Measurements from ENCODE around the gene SIK3. TPM values are rescaled to one million over a fixed set of nuclear protein-coding genes. Genes with fewer than 3 reads are reported as not detected.

The SIK3 gene
- total and polyA plus RNA-seq, 2 experiments from 2014 or later: 6.1 to 33.9 TPM

- no peak for TF ChIP-seq ZNF462 (CRISPR knock-in tag; IDR thresholded peaks at IDR 0.05)
- TF ChIP-seq CTCF (conservative IDR thresholded peaks at IDR 0.05; ENCODE audit: low read depth in 2 of 2): no peak
- TF ChIP-seq JUNB (IDR thresholded peaks at IDR 0.05; ENCODE audit: unreplicated experiment): no peak
- TF ChIP-seq ZNF114 (CRISPR knock-in tag; IDR thresholded peaks at IDR 0.05): no peak
- no peak for TF ChIP-seq ZNF331 (CRISPR knock-in tag; IDR thresholded peaks at IDR 0.05; ENCODE audit: low read depth)
- no peak for TF ChIP-seq ETS1 (IDR thresholded peaks at IDR 0.05)
- no peak for TF ChIP-seq POLR2AphosphoS5 (IDR thresholded peaks at IDR 0.05; ENCODE audit: low read depth)
Observed at GRCh38 chr11:116800610-116801009, 297.6 kb downstream of the SIK3 start (continued).

GRCh38 chr11:116798368-116798767, 299.9 kb downstream of the SIK3 start:
- no peak for ATAC-seq
- H4K20me1 ChIP-seq (replicated peaks; ENCODE audit: insufficient read depth): no peaks in the 10 kb centered on the region
- TF ChIP-seq CREB1 (CRISPR knock-in tag; IDR thresholded peaks at IDR 0.05; ENCODE audit: low read depth): no peak
- TF ChIP-seq ZNF331 (CRISPR knock-in tag; IDR thresholded peaks at IDR 0.05; ENCODE audit: low read depth): no peak
- TF ChIP-seq EZH2 (IDR thresholded peaks at IDR 0.05; ENCODE audit: low read depth, unreplicated experiment): no peak
- TF ChIP-seq NANOG (IDR thresholded peaks at IDR 0.05; ENCODE audit: borderline replicate concordance): no peak
- no peak for TF ChIP-seq CTCF (conservative IDR thresholded peaks at IDR 0.05; ENCODE audit: low read depth in 2 of 2)
- TF ChIP-seq ZNF114 (CRISPR knock-in tag; IDR thresholded peaks at IDR 0.05): no peak
- TF ChIP-seq EZH2phosphoT487 (IDR thresholded peaks at IDR 0.05; ENCODE audit: unreplicated experiment): no peak

More at GRCh38 chr11:116798368-116798767, 299.9 kb downstream of the SIK3 start:
- no peak for DNase-seq (ENCODE audit: low spot score)
- no peak overlapping the region for H3K27ac ChIP-seq (ENCODE audit: low read depth)
- no peak overlapping the region for H3K4me2 ChIP-seq
- Mint-ChIP-seq H3K27ac (no peak overlapping the region), H3K4me3 (no peak overlapping the region), H3K36me3 (ENCODE audit: low read depth) (no peaks in the 10 kb centered on the region), H3K4me1 (no peaks in the 10 kb centered on the region), H3K27me3 (ENCODE audit: insufficient read depth, low read depth, poor library complexity) (no peaks in the 10 kb centered on the region), H3K9me3 (no peaks in the 10 kb centered on the region)
- H3K9me2 ChIP-seq (ENCODE audit: insufficient read depth): peaks cover 6% of the 10 kb centered on the region; the same call in 1 of the 2 replicates
- no peak overlapping the region for H2AFZ ChIP-seq
- no peaks in the 10 kb centered on the region for H3K36me3 ChIP-seq (ENCODE audit: insufficient read depth)
- no peaks in the 10 kb centered on the region for H3K27me3 ChIP-seq (ENCODE audit: insufficient read depth)
- no peaks in the 10 kb centered on the region for H3K4me1 ChIP-seq (ENCODE audit: insufficient read depth)
- H3K79me2 ChIP-seq (replicated peaks; ENCODE audit: insufficient read depth): no peaks in the 10 kb centered on the region
- no peaks in the 10 kb centered on the region for H3F3A ChIP-seq (replicated peaks; ENCODE audit: low read depth)
- H3K4me3 ChIP-seq: no peak overlapping the region

All from GM23338 (cell line).